HCT116 (cell line): ENCODE measurements around the gene NOL4L.

Experiments
- CBX3 ChIP-seq: IDR thresholded peaks from 2 replicates; pipeline ENCODE4 v1.6.1; 2012; ENCODE audit warnings: low read depth
- FOSL1 ChIP-seq: IDR thresholded peaks from 2 replicates; pipeline ENCODE4 v1.6.1; 2012; ENCODE audit warnings: low read depth
- POLR2A ChIP-seq: IDR thresholded peaks from 2 replicates; pipeline ENCODE4 v1.7.0; 2011; ENCODE audit warnings: borderline replicate concordance; ENCODE audit not compliant: insufficient read depth, insufficient read length; ENCODE audit errors: extremely low read depth
- SIN3A ChIP-seq: IDR thresholded peaks from 2 replicates; pipeline ENCODE4 v1.6.1; 2012; ENCODE audit warnings: low read depth
- SRF ChIP-seq: IDR thresholded peaks from 2 replicates; pipeline ENCODE4 v1.6.1; 2012; ENCODE audit warnings: low read depth
- TF ChIP-seq, protein P1 (sequence below), 3 experiments: fragments of 200-600 bp in 1 of 3; sonication (generic) in 1 of 3; IDR thresholded peaks in 2 of 3; conservative IDR thresholded peaks in 1 of 3; 2 replicates each; pipeline ENCODE4 v1.5.1; 2012 to 2017; ENCODE audit warnings: low read depth in 2 of 3, low read length in 2 of 3, antibody characterized with exemption in 1 of 3, borderline replicate concordance in 1 of 3, control low read depth in 1 of 3, mild to moderate bottlenecking in 1 of 3, mixed read lengths in 1 of 3, mixed run types in 1 of 3, moderate library complexity in 1 of 3; ENCODE audit not compliant: insufficient read depth in 1 of 3

- TF ChIP-seq FOSL1 (no peak), POLR2A (no peak), CBX3 (no peak), SIN3A (no peak), SRF (no peak)
- TF ChIP-seq, protein P1, sequence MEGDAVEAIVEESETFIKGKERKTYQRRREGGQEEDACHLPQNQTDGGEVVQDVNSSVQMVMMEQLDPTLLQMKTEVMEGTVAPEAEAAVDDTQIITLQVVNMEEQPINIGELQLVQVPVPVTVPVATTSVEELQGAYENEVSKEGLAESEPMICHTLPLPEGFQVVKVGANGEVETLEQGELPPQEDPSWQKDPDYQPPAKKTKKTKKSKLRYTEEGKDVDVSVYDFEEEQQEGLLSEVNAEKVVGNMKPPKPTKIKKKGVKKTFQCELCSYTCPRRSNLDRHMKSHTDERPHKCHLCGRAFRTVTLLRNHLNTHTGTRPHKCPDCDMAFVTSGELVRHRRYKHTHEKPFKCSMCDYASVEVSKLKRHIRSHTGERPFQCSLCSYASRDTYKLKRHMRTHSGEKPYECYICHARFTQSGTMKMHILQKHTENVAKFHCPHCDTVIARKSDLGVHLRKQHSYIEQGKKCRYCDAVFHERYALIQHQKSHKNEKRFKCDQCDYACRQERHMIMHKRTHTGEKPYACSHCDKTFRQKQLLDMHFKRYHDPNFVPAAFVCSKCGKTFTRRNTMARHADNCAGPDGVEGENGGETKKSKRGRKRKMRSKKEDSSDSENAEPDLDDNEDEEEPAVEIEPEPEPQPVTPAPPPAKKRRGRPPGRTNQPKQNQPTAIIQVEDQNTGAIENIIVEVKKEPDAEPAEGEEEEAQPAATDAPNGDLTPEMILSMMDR (IDR thresholded peaks at IDR 0.05 in 2 of 3, conservative IDR thresholded peaks at IDR 0.05 in 1 of 3; ENCODE audit: borderline replicate concordance in 1 of 3, insufficient read depth in 1 of 3, low read depth in 2 of 3, low read length in 2 of 3): no peak
Measured at GRCh38 chr20:32573167-32573851, 11.8 kb downstream of the NOL4L start.
